Endothelial cell (in vitro differentiated cells): ENCODE results near the gene BMI1. TPM values are rescaled to one million over a fixed set of nuclear protein-coding genes. Genes with fewer than 3 reads are reported as not detected.

Source experiments
- DNase-seq: peaks from one replicate; pipeline ENCODE4 v3.0.0; 2021; ENCODE audit warnings: low spot score
- H3K27ac Mint-ChIP-seq: one replicate; pipeline ENCODE4 v1.8.0; 2021; ENCODE audit warnings: mixed read lengths, inconsistent platforms; ENCODE audit not compliant: unreplicated experiment
- H3K27me3 Mint-ChIP-seq: one replicate; pipeline ENCODE4 v1.8.0; 2021; ENCODE audit warnings: mild to moderate bottlenecking, moderate library complexity, mixed read lengths, inconsistent platforms; ENCODE audit not compliant: unreplicated experiment
- H3K36me3 Mint-ChIP-seq: one replicate; pipeline ENCODE4 v1.8.0; 2021; ENCODE audit warnings: mild to moderate bottlenecking, low read depth, mixed read lengths, inconsistent platforms; ENCODE audit not compliant: unreplicated experiment
- H3K4me1 Mint-ChIP-seq: one replicate; pipeline ENCODE4 v1.8.0; 2021; ENCODE audit warnings: mild to moderate bottlenecking, mixed read lengths, inconsistent platforms; ENCODE audit not compliant: unreplicated experiment
- H3K4me3 Mint-ChIP-seq: one replicate; pipeline ENCODE4 v1.8.0; 2021; ENCODE audit warnings: mild to moderate bottlenecking, mixed read lengths, inconsistent platforms; ENCODE audit not compliant: unreplicated experiment
- H3K9me3 Mint-ChIP-seq: one replicate; pipeline ENCODE4 v1.8.0; 2021; ENCODE audit warnings: mixed read lengths, inconsistent platforms; ENCODE audit not compliant: unreplicated experiment
- CTCF ChIP-seq: fragments of 200-600 bp; sonication (generic); IDR thresholded peaks from one replicate; pipeline ENCODE4 v1.5.0; 2021; ENCODE audit warnings: antibody characterized with exemption; ENCODE audit not compliant: unreplicated experiment
- total RNA-seq: library from RNA; stranded (reverse); fragmentation: NEBNext Ultra II Directional; extraction: Animal tissue kit (Norgen Biotek cat#: 25700); gene quantifications from one replicate; pipeline ENCODE4 v1.2.1, GENCODE V29; 2021; ENCODE audit not compliant: unreplicated experiment

BMI1 gene
- total RNA-seq, 1 donor from 2014 or later = 23.6 TPM

GRCh38 chr10:22372917-22373316 is 52.0 kb downstream of the BMI1 start:
- peaks cover 6% of the 10 kb centered on the region for H3K4me1 Mint-ChIP-seq
- no peak for DNase-seq
- no peak for TF ChIP-seq CTCF
- no peak overlapping the region for H3K4me3 Mint-ChIP-seq
- H3K9me3 Mint-ChIP-seq = no peaks in the 10 kb centered on the region
- no peak overlapping the region for H3K27ac Mint-ChIP-seq
- H3K27me3 Mint-ChIP-seq = no peaks in the 10 kb centered on the region
- H3K36me3 Mint-ChIP-seq = no peaks in the 10 kb centered on the region

DNA sequence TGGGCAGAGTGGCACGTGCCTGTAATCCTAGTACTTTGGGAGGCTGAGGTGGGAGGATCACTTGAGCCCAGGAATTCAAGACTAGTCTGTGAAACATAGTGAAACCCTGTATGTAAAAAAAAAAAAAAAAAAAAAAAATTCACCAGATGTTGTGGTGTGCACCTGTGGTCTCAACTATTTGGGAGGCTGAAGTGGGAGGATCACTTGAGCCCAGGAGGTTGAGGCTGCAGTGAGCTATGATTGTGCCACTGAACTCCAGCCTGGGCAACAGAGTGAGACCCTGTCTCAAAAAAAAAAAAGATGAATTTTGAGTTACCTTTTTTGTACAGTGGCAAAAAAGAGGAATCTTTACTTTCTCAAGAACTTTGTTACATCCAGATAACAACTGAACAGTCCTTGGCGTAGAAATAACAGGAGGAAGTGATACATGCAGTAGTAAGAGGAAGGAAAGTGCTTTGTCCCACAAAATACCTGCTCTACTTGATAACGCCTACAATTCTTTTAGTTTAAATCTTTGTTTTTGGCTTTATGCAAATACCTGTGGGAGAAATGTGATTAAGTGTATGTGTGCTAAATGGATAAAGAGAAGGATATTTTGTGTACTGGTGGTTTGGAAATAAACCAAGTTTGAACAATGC is 53.7 kb downstream of the BMI1 start:
- no peaks in the 10 kb centered on the region for H3K27me3 Mint-ChIP-seq
- H3K9me3 Mint-ChIP-seq = no peaks in the 10 kb centered on the region
- no peak overlapping the region for H3K27ac Mint-ChIP-seq
- no peak overlapping the region for H3K4me3 Mint-ChIP-seq
- H3K36me3 Mint-ChIP-seq = no peaks in the 10 kb centered on the region
- no peak for DNase-seq
- peaks cover 15% of the 10 kb centered on the region for H3K4me1 Mint-ChIP-seq
- no peak for TF ChIP-seq CTCF

- H3K27me3 Mint-ChIP-seq = peaks cover 1% of the 10 kb centered on the region
- no peak overlapping the region for H3K27ac Mint-ChIP-seq
- no peak for TF ChIP-seq CTCF
- no peak for DNase-seq
- peaks cover 15% of the 10 kb centered on the region for H3K4me1 Mint-ChIP-seq
- no peak overlapping the region for H3K4me3 Mint-ChIP-seq
- H3K36me3 Mint-ChIP-seq = no peaks in the 10 kb centered on the region
- no peaks in the 10 kb centered on the region for H3K9me3 Mint-ChIP-seq
Measured at GRCh38 chr10:22379059-22379458, 58.2 kb downstream of the BMI1 start.

Other genes with a start within 250 kb of the BMI1 start
- gene EBLN1, start 103.1 kb upstream of the BMI1 start, total RNA-seq = not detected
- gene COMMD3, start 4.7 kb upstream of the BMI1 start, total RNA-seq = 42.3 TPM
- gene SPAG6, start 24.4 kb downstream of the BMI1 start, total RNA-seq = 0.46 TPM